Motor neuron (in vitro differentiated cells): Measurements from ENCODE around the gene GABARAPL2. TPM values are rescaled to one million over a fixed set of nuclear protein-coding genes. Genes with fewer than 3 reads are reported as not detected.
"Not testable (repeated sequence)": the region's sequence is repeated elsewhere in the genome, so short reads cannot be mapped to it uniquely, and the experiment has no call there.

ENCODE experiments used
- ATAC-seq, 8 experiments: fragments of 200-7000 bp; cut with Tn5 transposase; replicated peaks in 6 of 8; 2 replicates each; pipeline ENCODE4 v1.8.0; 2021; ENCODE audit warnings: mild to moderate bottlenecking in 8 of 8, moderate library complexity in 8 of 8
- H3K27ac ChIP-seq, 2 donors: fragments of 250-450 bp; sonication (Bioruptor Pico); 2 replicates each; pipeline ENCODE4 v1.9.0; 2021; ENCODE audit warnings: antibody characterized with exemption in 2 of 2, mild to moderate bottlenecking in 2 of 2, moderate library complexity in 1 of 2
- H3K4me1 ChIP-seq, 2 donors: fragments of 250-450 bp; sonication (Bioruptor Pico); replicated peaks in 1 of 2; 2 replicates each; pipeline ENCODE4 v1.6.1; 2021; ENCODE audit warnings: antibody characterized with exemption in 2 of 2, mild to moderate bottlenecking in 2 of 2, moderate library complexity in 1 of 2
- H3K4me3 ChIP-seq, 5 donors: fragments of 250-450 bp; sonication (Bioruptor Pico); 2 replicates each; pipeline ENCODE4 v1.9.0; 2021; ENCODE audit warnings: antibody characterized with exemption in 5 of 5, mild to moderate bottlenecking in 5 of 5, moderate library complexity in 4 of 5
- WGBS, 10 experiments: fragments of 450-650 bp; shearing (Covaris generic); methylation state at CpG; one replicate each; pipeline ENCODE4 v1.0.0; 2022; 5-methylcytosine and 5-hydroxymethylcytosine counted together
- in situ Hi-C, 9 experiments: fragments of 400-800 bp; cut with MboI; loops; one replicate each; pipeline ENCODE4 v1.15.0; 2021; ENCODE audit warnings: low sequenced_read_pairs in 9 of 9, low pct_unique_long_range_greater_than_20kb in 2 of 9; ENCODE audit not compliant: unreplicated experiment in 9 of 9
- total RNA-seq, 8 experiments: library from RNA; unstranded; fragments of 300-600 nt; gene quantifications; 2 replicates each; pipeline versions ENCODE4 v1.2.3 to v1.2.4, GENCODE V29; 2022

Gene GABARAPL2
- total RNA-seq, 8 experiments from 2014 or later, result 111 to 235 (median 143) TPM

DNA sequence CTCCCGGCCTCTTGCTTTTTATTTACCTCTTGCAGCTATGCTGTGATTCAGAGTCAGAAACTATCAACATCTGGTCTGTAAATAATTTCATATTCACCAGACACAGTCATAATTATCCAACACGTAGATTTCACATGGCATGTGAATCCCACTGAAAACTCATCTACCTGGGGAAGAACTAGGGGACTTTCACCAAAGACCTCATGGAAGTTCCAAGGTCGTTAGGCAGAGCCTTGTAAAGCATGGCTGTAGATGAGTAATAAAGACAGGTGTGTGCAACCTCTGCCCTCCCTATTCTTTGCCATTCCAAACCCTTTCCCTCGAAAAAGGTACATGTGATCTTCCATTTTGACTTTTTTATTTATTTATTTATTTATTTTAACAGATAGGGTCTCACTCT lies 28.4 kb upstream of the GABARAPL2 start:
- ATAC-seq, result no peak
- no peak overlapping the region for H3K4me3 ChIP-seq
- H3K4me1 ChIP-seq, result no peaks in the 10 kb centered on the region
- in situ Hi-C loops, result no loop called here
- WGBS, 10 experiments, result 67 to 100% (median 98%) methylated on average over 1 to 3 of the region's 4 CpGs; no CpG with 5 or more reads in 2 of the 10 experiments
- H3K27ac ChIP-seq, result no peak overlapping the region

DNA sequence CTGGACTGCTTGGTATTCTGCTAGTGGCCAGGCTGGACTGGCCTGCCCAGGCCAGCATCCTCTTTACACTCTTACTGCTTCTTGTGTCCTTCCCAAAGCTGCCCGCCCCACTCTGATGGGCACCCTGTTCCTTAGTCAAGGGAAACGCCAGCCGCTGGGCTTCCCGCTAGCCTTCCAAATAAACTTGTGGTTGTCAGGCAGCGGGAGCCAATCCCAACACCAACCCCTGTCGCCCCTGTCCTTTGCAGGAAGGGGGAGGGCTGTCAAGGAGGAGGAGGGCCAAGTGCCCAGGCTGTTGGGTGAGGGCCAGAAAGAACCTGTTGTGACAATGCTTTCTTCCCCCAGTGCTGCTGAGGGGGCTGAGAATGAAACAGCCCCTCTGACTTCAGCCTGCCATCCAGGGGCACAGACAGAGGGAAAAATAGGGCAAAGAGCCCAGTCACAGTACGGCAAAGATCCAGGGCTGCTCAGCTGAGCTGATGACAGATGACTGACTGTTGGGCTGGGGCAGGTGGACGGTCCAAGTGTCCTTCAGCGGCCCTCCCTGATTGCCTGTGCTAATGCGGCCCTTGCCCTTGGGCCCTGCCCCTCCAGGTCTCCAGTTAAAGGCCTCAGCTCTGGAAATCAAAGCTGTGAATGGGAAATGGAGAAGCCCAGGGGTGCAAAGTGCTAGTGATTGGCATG lies 27.2 kb upstream of the GABARAPL2 start:
- no CpG with 5 or more reads among the region's 10 CpGs for WGBS, 10 experiments
- H3K4me1 ChIP-seq, H3K4me3 ChIP-seq, in situ Hi-C loops, H3K27ac ChIP-seq: not testable (repeated sequence)
- peak in 5 of 8 experiments; percentile 47 to 94 (median 93) for ATAC-seq

GRCh38 chr16:75541236-75541635 lies 24.9 kb upstream of the GABARAPL2 start:
- in situ Hi-C loops, result no loop called here
- H3K4me3 ChIP-seq, result no peak overlapping the region
- no peak for ATAC-seq
- no peak overlapping the region for H3K27ac ChIP-seq
- no peaks in the 10 kb centered on the region for H3K4me1 ChIP-seq
- 56 to 100% (median 86%) methylated on average over 1 to 5 of the region's 5 CpGs for whole genome bisulfite sequencing, 10 experiments

- in situ Hi-C loops, ATAC-seq, H3K4me1 ChIP-seq, H3K4me3 ChIP-seq, H3K27ac ChIP-seq: not testable (repeated sequence)
- 80 to 100% methylated on average over 1 to 2 of the region's 8 CpGs; no CpG with 5 or more reads in 8 of the 10 experiments for WGBS, 10 experiments
Measured at GRCh38 chr16:75542462-75542861, 23.7 kb upstream of the GABARAPL2 start.

GRCh38 chr16:75545879-75546278 lies 20.3 kb upstream of the GABARAPL2 start:
- in situ Hi-C loops, H3K4me1 ChIP-seq, ATAC-seq, H3K27ac ChIP-seq, H3K4me3 ChIP-seq: not testable (repeated sequence)
- WGBS, 10 experiments, result no CpG with 5 or more reads among the region's 1 CpG

- Histone ChIP-seq H3K27ac (no peak overlapping the region), H3K4me1 (no peaks in the 10 kb centered on the region), H3K4me3 (no peak overlapping the region)
- in situ Hi-C loops, result no loop called here
- WGBS, 10 experiments, result 71 to 100% (median 96%) methylated on average over 1 to 7 of the region's 7 CpGs; no CpG with 5 or more reads in 1 of the 10 experiments
- no peak for ATAC-seq
Measured at GRCh38 chr16:75546293-75546692, 19.9 kb upstream of the GABARAPL2 start.

GRCh38 chr16:75548456-75548855 lies 17.7 kb upstream of the GABARAPL2 start:
- H3K27ac ChIP-seq, ATAC-seq, H3K4me1 ChIP-seq, H3K4me3 ChIP-seq, in situ Hi-C loops: not testable (repeated sequence)
- 89 to 100% (median 95%) methylated on average over 3 to 9 of the region's 9 CpGs; no CpG with 5 or more reads in 2 of the 10 experiments for WGBS, 10 experiments

GRCh38 chr16:75550211-75550662 lies 15.9 kb upstream of the GABARAPL2 start:
- no peak for ATAC-seq
- in situ Hi-C loops, result no loop called here
- no peak overlapping the region for H3K4me3 ChIP-seq
- no peak overlapping the region for H3K27ac ChIP-seq
- H3K4me1 ChIP-seq, result peaks cover 0 to 3% of the 10 kb centered on the region in 2 donors
- 80 to 100% (median 98%) methylated on average over 1 to 7 of the region's 7 CpGs; no CpG with 5 or more reads in 1 of the 10 experiments for WGBS, 10 experiments

- in situ Hi-C loops, result no loop called here
- Histone ChIP-seq H3K4me3 (no peak overlapping the region), H3K4me1 (peaks cover 8 to 13% of the 10 kb centered on the region in 2 donors), H3K27ac (no peak overlapping the region)
- WGBS, 10 experiments, result 0 to 100% (median 83%) methylated on average over 1 to 2 of the region's 2 CpGs; no CpG with 5 or more reads in 3 of the 10 experiments
- ATAC-seq, result no peak
Measured at GRCh38 chr16:75552951-75553350, 13.2 kb upstream of the GABARAPL2 start.

DNA sequence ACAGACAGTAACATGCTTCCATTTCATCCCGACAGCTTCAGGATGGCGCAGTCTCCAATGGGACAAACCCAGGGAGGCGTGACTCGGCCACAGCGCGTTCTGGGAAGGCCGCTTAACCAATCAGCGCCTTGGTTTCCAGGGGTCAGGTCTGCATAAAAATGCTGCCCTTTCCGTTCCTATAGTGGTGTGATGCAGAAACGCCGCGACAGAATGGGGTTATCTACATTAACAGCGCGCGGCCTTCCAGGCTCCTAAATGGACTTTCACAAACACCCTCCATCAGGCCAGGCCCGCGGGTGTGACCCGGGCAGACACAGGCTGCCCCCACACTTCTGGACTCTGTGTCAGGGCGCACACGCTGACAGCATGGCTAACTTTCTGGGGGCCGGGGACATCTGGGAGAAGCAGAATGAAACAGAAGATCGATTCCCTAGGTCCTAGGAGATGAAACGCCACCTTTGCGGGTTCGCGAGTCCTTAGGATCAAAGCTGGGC lies 10.9 kb upstream of the GABARAPL2 start:
- peak overlapping the region; percentile 34 to 67 for H3K27ac ChIP-seq
- ATAC-seq, result peak; percentile 68 to 82 (median 76)
- peaks cover 8 to 13% of the 10 kb centered on the region in 2 donors for H3K4me1 ChIP-seq
- H3K4me3 ChIP-seq, result peak overlapping the region; percentile 52 to 94 (median 67)
- 0 to 3% (median 0%) methylated on average over 1 to 17 of the region's 26 CpGs; no CpG with 5 or more reads in 3 of the 10 experiments for whole genome bisulfite sequencing, 10 experiments
- in situ Hi-C loops, result no loop called here

DNA sequence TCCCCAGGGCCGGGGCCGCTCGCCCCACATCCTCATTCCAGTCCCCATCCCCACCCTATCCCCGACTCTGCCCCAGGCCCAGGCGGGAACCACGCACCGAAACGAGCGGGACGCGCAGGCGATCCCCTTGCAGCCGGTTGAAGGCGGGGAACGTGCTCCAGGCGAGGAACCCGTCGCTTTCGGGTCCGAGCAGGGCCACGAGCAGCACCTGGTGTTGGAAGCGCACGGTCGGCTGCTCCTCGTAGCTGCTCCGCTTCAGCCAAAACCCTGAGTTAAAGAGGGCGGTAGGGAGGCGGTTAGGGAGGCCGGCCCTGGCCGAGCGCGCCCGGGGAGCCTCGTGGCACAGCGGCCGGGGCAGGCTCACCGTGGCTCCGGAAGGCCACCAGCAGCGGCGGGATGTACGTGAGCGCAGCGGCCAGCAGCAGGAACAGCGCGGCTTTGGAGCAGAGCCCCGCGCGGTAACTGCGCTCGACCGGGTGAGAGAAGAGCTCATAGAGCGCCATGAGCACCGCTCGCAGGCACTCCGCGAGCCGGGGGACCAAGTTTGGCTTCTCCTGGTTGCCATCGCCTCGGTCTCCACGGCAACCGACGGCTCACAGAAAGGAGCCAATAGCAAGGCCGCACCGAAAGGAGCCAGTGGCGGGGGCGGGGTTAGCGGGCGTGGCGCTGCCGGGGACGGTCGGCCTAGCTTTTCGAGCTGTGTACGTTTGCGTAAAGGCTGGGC lies 10.3 kb upstream of the GABARAPL2 start, which contains the start of gene TMEM231:
TSS of gene TMEM231 (minus strand) at position 546 of the 724 bp plus-strand sequence. CDS start at position 503, 43 bp downstream.
- peak within 1 kb of the TSS; percentile 71 to 73 for H3K27ac ChIP-seq
- H3K4me1 ChIP-seq, result peaks cover 8 to 13% of the 10 kb centered on the region in 2 donors
- in situ Hi-C loops, result no loop called here
- 0 to 2% (median 0%) methylated on average over 1 to 21 of the region's 75 CpGs; no CpG with 5 or more reads in 5 of the 10 experiments for WGBS, 10 experiments
- peak; percentile 74 to 91 (median 88) for ATAC-seq
- H3K4me3 ChIP-seq, result peak within 1 kb of the TSS; percentile 52 to 94 (median 67)

- in situ Hi-C loops, result no loop called here
- 4 to 100% (median 33%) methylated on average over 2 to 12 of the region's 16 CpGs; no CpG with 5 or more reads in 3 of the 10 experiments for WGBS, 10 experiments
- Histone ChIP-seq H3K4me1 (peaks cover 8 to 13% of the 10 kb centered on the region in 2 donors), H3K4me3 (peak overlapping the region; percentile 52 to 94 (median 67)), H3K27ac (peak overlapping the region; percentile 71 to 73)
- ATAC-seq, result no peak
Measured at GRCh38 chr16:75556431-75556950, 9.7 kb upstream of the GABARAPL2 start.
